Bronchus fibroblast of lung (primary cell): ENCODE measurements around the gene TAF11L13. TPM values are rescaled to one million over a fixed set of nuclear protein-coding genes. Genes with fewer than 3 reads are reported as not detected.

Experiments used
- total RNA-seq: library from RNA; depleted of rRNA; stranded (reverse); fragments of >200 nt; gene quantifications from 2 replicates; pipeline ENCODE4 v1.2.3, GENCODE V29; 2015

Gene TAF11L13
- not detected in 2 replicates for total RNA-seq

DNA sequence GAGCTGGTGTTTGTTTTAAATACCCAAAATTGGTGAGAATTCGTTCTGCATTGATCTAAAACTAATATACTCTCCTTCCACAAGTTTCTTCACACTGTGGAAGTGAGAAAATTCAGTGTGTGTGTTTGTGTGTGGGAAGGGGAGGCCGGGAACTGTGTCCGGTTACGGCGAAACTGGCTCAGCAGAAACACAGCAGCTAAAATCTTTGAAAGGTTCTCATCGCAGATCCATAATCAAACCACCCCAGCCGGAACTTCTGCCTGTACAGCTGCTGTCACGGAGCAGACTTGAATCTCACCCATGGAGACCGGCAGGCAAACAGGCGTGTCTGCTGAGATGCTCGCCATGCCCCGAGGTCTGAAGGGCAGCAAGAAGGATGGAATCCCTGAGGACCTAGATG is at the start of gene TAF11L13:
TAF11L13 (plus strand) TSS at position 301 of the 400 bp plus-strand sequence.

GRCh38 chr5:17585658-17586057 is 46.2 kb upstream of the TAF11L13 start, which contains the start of gene TAF11L7:
TSS of gene TAF11L7 (minus strand) at chr5:17585758.

GRCh38 chr5:17590860-17591259 is 41.0 kb upstream of the TAF11L13 start, which contains the start of gene TAF11L8:
TSS of gene TAF11L8 (minus strand) at chr5:17590960.

DNA sequence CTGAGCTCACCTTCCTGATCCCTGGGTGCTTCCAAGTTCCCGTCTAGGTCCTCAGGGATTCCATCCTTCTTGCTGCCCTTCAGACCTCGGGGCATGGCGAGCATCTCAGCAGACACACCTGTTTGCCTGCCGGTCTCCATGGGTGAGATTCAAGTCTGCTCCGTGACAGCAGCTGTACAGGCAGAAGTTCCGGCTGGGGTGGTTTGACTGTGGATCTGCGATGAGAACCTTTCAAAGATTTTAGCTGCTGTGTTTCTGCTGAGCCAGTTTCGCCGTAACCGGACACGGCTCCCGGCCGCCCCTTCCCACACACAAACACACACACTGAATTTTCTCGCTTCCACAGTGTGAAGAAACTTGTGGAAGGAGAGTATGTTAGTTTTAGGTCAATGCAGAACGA is 37.6 kb upstream of the TAF11L13 start, which contains the start of gene TAF11L9:
TAF11L9 (minus strand) TSS at position 140 of the 400 bp plus-strand sequence.

DNA sequence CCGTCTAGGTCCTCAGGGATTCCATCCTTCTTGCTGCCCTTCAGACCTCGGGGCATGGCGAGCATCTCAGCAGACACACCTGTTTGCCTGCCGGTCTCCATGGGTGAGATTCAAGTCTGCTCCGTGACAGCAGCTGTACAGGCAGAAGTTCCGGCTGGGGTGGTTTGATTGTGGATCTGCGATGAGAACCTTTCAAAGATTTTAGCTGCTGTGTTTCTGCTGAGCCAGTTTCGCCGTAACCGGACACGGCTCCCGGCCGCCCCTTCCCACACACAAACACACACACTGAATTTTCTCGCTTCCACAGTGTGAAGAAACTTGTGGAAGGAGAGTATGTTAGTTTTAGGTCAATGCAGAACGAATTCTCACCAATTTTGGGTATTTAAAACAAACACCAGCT is 34.2 kb upstream of the TAF11L13 start, which contains the start of gene TAF11L10:
TAF11L10 (minus strand) TSS at position 101 of the 400 bp plus-strand sequence.

GRCh38 chr5:17603880-17604279 is 28.0 kb upstream of the TAF11L13 start, which contains the start of gene TAF11L11:
TSS of gene TAF11L11 (plus strand) at chr5:17604183.

GRCh38 chr5:17610092-17610491 is 21.8 kb upstream of the TAF11L13 start, which contains the start of gene TAF11L12:
TSS of gene TAF11L12 (plus strand) at chr5:17610392.

GRCh38 chr5:17634160-17634559 is 2.3 kb downstream of the TAF11L13 start, which contains the start of gene TAF11L14:
TSS of gene TAF11L14 (plus strand) at chr5:17634460.

Other genes with a start within 250 kb of the TAF11L13 start
- not detected in 2 replicates for gene TAF11L2, start 133.9 kb upstream of the TAF11L13 start, total RNA-seq
- gene TAF11L3, start 113.7 kb upstream of the TAF11L13 start, total RNA-seq: not detected in 2 replicates
- gene TAF11L4, start 110.3 kb upstream of the TAF11L13 start, total RNA-seq: not detected in 2 replicates
- gene TAF11L5, start 106.9 kb upstream of the TAF11L13 start, total RNA-seq: not detected in 2 replicates
- not detected in 2 replicates for gene TAF11L6, start 103.4 kb upstream of the TAF11L13 start, total RNA-seq
- gene TAF11L7, start 46.3 kb upstream of the TAF11L13 start, total RNA-seq: not detected in 2 replicates
- gene TAF11L8, start 41.1 kb upstream of the TAF11L13 start, total RNA-seq: not detected in 2 replicates
- not detected in 2 replicates for gene TAF11L9, start 37.7 kb upstream of the TAF11L13 start, total RNA-seq
- not detected in 2 replicates for gene TAF11L10, start 34.3 kb upstream of the TAF11L13 start, total RNA-seq
- not detected in 2 replicates for gene TAF11L11, start 27.9 kb upstream of the TAF11L13 start, total RNA-seq
- gene TAF11L12, start 21.7 kb upstream of the TAF11L13 start, total RNA-seq: not detected in 2 replicates
- not detected in 2 replicates for gene TAF11L14, start 2.4 kb downstream of the TAF11L13 start, total RNA-seq